Omental fat pad (tissue), 4 donors: Measurements from ENCODE around the gene CASR. TPM values are rescaled to one million over a fixed set of nuclear protein-coding genes. Genes with fewer than 3 reads are reported as not detected.

Source experiments
- ATAC-seq: fragments of 150-250 bp; one replicate; pipeline ENCODE4 v1.9.1; 2016; ENCODE audit warnings: mild to moderate bottlenecking, moderate library complexity; ENCODE audit not compliant: low FRiP score
- DNase-seq: peaks from one replicate; pipeline ENCODE4 v3.0.0-alpha.2; 2019; ENCODE audit warnings: low spot score
- total RNA-seq, 4 donors: library from RNA; depleted of rRNA; stranded (reverse); fragments of >200 nt; gene quantifications; one replicate each; pipeline ENCODE4 v1.1.0, GENCODE V29; 2016
- TF ChIP-seq, protein P1 (sequence below), 3 donors: fragments of 450-650 bp; IDR thresholded peaks; one replicate each; pipeline ENCODE4 v1.5.1; 2016 to 2017; ENCODE audit warnings: antibody characterized with exemption in 3 of 3, mild to moderate bottlenecking in 3 of 3, moderate library complexity in 2 of 3

CASR gene
- total RNA-seq, 4 donors from 2014 or later = not detected

DNA sequence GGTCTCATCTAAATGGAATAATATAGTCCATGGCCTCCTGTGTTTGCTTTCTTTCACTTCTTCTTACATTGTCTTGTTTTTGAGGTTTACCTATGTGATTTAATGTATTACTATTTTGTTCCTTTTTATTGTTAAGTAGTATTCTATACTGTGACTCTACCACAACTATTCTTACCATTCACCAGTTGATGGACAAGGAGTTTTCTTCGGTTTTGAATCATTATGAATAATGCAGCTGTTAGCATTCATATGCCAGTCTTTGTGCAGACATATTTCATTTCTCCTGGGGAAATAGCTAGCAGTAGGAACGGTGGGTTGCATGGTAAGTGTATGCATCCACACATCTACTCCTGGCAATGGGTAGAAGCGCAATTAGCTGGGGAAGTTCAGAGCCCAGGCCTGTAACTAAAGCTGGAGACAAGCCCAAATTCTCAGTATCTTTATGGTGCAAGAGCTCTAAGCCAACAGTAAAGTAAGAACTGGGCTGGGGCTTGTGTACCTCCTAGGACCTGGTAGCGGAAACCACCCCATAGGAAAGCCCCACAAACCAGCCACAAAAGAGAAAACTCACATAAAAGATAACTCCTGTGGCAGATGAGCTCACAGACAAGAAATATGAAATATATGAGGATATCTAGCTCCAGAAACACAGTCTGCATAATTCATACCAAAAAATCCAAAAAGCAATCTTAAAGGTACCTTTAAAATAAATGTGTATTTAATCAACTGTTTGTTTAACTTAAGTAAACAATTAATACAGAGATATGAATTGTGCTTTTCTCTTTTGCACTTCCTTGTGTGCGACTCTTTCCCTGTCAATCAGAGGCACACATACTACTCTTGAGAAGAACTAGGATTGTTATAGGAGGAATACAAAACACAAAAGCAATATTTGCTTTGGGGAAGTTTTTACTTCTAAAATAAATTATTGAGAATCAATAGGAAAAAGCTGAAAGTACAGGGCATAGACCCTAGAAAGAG is 138.9 kb downstream of the CASR start:
- TF ChIP-seq, protein P1, sequence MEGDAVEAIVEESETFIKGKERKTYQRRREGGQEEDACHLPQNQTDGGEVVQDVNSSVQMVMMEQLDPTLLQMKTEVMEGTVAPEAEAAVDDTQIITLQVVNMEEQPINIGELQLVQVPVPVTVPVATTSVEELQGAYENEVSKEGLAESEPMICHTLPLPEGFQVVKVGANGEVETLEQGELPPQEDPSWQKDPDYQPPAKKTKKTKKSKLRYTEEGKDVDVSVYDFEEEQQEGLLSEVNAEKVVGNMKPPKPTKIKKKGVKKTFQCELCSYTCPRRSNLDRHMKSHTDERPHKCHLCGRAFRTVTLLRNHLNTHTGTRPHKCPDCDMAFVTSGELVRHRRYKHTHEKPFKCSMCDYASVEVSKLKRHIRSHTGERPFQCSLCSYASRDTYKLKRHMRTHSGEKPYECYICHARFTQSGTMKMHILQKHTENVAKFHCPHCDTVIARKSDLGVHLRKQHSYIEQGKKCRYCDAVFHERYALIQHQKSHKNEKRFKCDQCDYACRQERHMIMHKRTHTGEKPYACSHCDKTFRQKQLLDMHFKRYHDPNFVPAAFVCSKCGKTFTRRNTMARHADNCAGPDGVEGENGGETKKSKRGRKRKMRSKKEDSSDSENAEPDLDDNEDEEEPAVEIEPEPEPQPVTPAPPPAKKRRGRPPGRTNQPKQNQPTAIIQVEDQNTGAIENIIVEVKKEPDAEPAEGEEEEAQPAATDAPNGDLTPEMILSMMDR (IDR thresholded peaks at IDR 0.05) = no peak
- no peak for DNase-seq
- no peak for ATAC-seq

DNA sequence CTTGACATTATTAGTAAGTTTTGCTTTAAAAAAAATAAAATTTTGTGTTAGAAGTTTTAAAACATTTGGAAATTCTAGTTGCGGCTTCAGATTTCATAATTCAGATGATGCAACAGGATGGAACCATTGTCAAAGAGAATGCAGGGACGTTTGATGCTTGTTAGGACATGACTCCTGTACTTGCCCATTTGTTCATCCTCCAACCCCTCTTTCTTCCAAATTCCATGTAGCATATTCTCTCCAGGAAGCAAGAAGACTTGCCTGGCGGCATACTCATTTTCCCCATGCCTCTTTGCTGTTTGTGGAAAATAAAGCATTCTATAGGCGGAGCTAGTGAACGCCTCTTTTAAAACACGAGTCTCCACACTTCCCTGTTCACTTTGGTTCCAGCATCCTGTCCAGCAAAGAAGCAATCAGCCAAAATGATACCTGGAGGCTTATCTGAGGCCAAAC is 141.4 kb downstream of the CASR start, which contains the start of gene CSTA:
CSTA (plus strand) TSS at position 378 of the 453 bp plus-strand sequence; CDS start at position 423, 45 bp downstream.
- TF ChIP-seq, protein P1 (IDR thresholded peaks at IDR 0.05) = no peak
- ATAC-seq (no peak), DNase-seq (no peak)

DNA sequence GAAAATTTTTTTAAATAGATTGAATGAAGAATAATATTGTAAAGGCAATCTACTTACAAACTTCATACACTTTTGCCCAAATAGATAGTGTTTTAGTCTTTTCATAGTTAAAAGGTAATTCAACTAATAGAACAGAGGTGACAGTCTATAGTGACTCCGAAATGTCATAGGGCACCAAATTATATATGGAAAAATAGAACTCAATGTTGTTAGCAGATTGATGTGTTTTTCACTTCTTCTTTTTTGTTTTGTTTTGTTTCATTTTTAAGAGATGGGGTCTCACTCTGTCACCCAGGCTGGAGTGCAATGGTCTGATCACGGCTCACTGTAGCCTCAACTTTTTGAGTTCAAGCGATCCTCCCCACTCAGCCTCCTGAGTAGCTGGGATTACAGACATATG is 142.3 kb downstream of the CASR start:
- ATAC-seq (no peak), DNase-seq (no peak)
- TF ChIP-seq, protein P1 (IDR thresholded peaks at IDR 0.05) = no peak

DNA sequence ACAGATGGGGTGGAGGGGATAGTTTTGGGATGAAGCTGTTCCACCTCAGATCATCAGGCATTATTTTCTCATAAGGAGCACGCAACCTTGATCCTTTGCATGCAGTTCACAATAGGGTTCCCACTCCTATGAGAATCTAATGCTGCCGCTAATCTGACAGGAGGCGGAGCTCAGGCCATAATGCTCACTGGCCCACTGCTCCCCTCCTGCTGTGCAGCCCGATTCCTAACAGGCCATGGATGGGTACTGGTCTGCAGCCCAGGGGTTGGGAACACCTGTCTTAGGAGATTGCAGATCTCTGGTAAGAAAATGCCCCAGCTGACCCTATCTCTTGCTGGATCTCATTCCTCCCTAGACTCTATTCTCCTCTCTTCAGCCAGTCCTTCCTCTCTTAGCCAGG is 148.4 kb downstream of the CASR start:
- ATAC-seq (no peak), DNase-seq (no peak)
- TF ChIP-seq, protein P1 (IDR thresholded peaks at IDR 0.05) = no peak

DNA sequence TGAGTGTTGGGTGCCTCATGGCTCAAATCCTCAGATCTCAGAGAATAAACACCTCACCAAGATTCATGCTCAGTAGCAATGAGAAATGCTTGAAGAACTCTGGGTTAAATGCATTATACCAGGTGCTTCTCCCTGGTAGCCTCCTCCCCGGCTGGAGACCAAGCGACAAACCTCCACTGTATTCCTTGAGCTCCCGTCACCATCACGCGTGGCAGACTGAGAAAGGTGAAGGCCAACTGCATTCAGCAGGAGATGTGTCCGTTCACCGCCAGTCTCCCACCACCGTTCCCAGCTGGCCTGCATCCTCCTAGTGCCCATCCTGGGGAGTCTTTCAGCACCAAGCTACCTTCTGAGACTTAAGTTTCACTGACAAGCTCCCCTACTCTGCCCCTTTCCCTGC is 149.1 kb downstream of the CASR start:
- TF ChIP-seq, protein P1 (IDR thresholded peaks at IDR 0.05) = no peak
- ATAC-seq (no peak), DNase-seq (no peak)

Other genes starting within 250 kb of the CASR start
- gene ILDR1, start 161.4 kb upstream of the CASR start, total RNA-seq = not detected
- 10 to 100 TPM; 10.7 to 21.6 (median 15.2) TPM for gene CD86, start 128.3 kb upstream of the CASR start, total RNA-seq
- 1 to 10 TPM; 2.7 to 9.1 (median 6.3) TPM for gene CSTA, start 141.6 kb downstream of the CASR start, total RNA-seq
- 10 to 100 TPM; 12.9 to 21.6 (median 17.0) TPM for gene MIX23, start 199.6 kb downstream of the CASR start, total RNA-seq
- 10 to 100 TPM; 16.8 to 34.6 (median 24.0) TPM for gene FAM162A, start 200.5 kb downstream of the CASR start, total RNA-seq
- 1 to 10 TPM; 3.0 to 6.6 (median 3.4) TPM for gene WDR5B, start 232.4 kb downstream of the CASR start, total RNA-seq